ENCODE measurements around the gene PIGM. TPM values are rescaled to one million over a fixed set of nuclear protein-coding genes. Genes with fewer than 3 reads are reported as not detected.

Gene PIGM
- total RNA-seq, result 1 to 10 TPM; 6.4 to 6.6 TPM

GRCh38 chr1:160031365-160032164 is at the start of gene PIGM:
Gene PIGM, minus strand, starts transcription at chr1:160031990. Its CDS starts 251 bp downstream, at chr1:160031739.

GRCh38 chr1:160081261-160081936 is 49.6 kb upstream of the PIGM start, which contains the start of gene KCNJ9:
Gene KCNJ9, plus strand, starts transcription at chr1:160081538. Its CDS starts 2,493 bp downstream, at chr1:160084031.

GRCh38 chr1:160069460-160070231 is 37.9 kb upstream of the PIGM start, which contains the start of gene KCNJ10:
Gene KCNJ10, minus strand, starts transcription at chr1:160070160. Its CDS starts 27,628 bp downstream, at chr1:160042532.

Other genes with a start within 250 kb of the PIGM start
- gene FCRL6, start 229.6 kb downstream of the PIGM start, total RNA-seq, result not detected
- under 1 TPM; 0.48 to 0.60 TPM for gene SLAMF8, start 205.1 kb downstream of the PIGM start, total RNA-seq
- gene VSIG8, start 169.3 kb downstream of the PIGM start, total RNA-seq, result not detected
- gene CFAP45, start 131.8 kb downstream of the PIGM start, total RNA-seq, result under 1 TPM; 0.76 to 0.91 TPM
- gene TAGLN2, start 106.5 kb downstream of the PIGM start, total RNA-seq, result 100 to 1,000 TPM; 371 to 390 TPM
- gene IGSF9, start 86.4 kb downstream of the PIGM start, total RNA-seq, result not detected
- gene SLAMF9, start 77.8 kb downstream of the PIGM start, total RNA-seq, result not detected
- not detected for gene KCNJ10, start 38.2 kb upstream of the PIGM start, total RNA-seq
- gene KCNJ9, start 49.5 kb upstream of the PIGM start, total RNA-seq, result not detected
- gene IGSF8, start 66.6 kb upstream of the PIGM start, total RNA-seq, result 10 to 100 TPM; 38.4 to 39.5 TPM
- gene ATP1A2, start 83.8 kb upstream of the PIGM start, total RNA-seq, result not detected
- gene ATP1A4, start 119.6 kb upstream of the PIGM start, total RNA-seq, result not detected
- gene CASQ1, start 158.6 kb upstream of the PIGM start, total RNA-seq, result under 1 TPM in 1 of 2 experiments, not detected in 1; 0.35 TPM
- gene PEA15, start 173.4 kb upstream of the PIGM start, total RNA-seq, result 10 to 100 TPM; 30.9 to 33.6 TPM
- 100 to 1,000 TPM; 113 to 118 TPM for gene DCAF8, start 230.6 kb upstream of the PIGM start, total RNA-seq